ENCODE data around the gene RAVER2.
"Not testable (repeated sequence)": the region's sequence is repeated elsewhere in the genome, so short reads cannot be mapped to it uniquely, and the experiment has no call there.

The RAVER2 gene, protein sequence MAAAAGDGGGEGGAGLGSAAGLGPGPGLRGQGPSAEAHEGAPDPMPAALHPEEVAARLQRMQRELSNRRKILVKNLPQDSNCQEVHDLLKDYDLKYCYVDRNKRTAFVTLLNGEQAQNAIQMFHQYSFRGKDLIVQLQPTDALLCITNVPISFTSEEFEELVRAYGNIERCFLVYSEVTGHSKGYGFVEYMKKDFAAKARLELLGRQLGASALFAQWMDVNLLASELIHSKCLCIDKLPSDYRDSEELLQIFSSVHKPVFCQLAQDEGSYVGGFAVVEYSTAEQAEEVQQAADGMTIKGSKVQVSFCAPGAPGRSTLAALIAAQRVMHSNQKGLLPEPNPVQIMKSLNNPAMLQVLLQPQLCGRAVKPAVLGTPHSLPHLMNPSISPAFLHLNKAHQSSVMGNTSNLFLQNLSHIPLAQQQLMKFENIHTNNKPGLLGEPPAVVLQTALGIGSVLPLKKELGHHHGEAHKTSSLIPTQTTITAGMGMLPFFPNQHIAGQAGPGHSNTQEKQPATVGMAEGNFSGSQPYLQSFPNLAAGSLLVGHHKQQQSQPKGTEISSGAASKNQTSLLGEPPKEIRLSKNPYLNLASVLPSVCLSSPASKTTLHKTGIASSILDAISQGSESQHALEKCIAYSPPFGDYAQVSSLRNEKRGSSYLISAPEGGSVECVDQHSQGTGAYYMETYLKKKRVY

DNA sequence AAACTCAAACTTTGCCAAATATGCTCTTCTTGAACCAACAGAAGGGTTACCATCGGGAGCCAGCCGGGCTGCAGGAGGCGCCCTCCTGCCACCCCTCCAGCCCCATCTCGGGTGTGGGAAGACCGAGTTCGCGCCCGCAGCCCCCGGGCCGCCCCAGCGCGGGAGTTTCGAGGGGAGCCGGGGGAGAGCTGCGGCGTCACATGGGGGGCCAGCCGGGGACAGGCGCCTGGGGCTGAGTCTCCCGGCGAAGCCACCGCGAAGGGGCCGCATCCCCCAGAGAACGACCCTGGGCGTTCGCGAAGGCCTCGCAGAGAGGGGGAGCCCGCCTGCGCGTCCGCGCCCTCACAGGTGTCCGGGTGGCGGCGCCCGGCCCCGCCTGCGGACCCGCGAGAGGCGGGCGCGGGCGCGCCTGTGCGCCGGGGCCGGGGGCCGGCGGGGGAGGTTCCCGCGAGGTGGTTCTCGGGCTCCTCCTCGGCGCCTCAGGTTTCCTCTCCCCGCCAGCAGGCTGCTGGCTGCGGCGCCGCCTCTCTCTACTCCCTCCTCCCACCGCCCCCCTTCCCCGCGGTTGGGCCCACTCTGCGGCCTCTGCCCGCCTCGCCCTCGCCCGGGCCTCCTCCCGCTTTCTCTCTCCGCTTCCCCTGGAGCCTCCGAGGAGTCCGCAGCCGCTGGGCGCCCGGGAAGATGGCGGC lies at the start of gene RAVER2:
TSS of gene RAVER2 (plus strand) at position 584 of the 689 bp plus-strand sequence. CDS start at position 682, 98 bp downstream.
- peak within 1 kb of the TSS; percentile 65 for H3K4me3 ChIP-seq (ENCODE audit: low read depth, low read length)

GRCh38 chr1:64696879-64697278 lies 48.0 kb upstream of the RAVER2 start:
- H3K4me3 ChIP-seq (ENCODE audit: low read depth, low read length): no peak overlapping the region

GRCh38 chr1:64699327-64699726 lies 45.5 kb upstream of the RAVER2 start:
- no peak overlapping the region for H3K4me3 ChIP-seq (ENCODE audit: low read depth, low read length)

GRCh38 chr1:64701071-64701470 lies 43.8 kb upstream of the RAVER2 start:
- no peak overlapping the region for H3K4me3 ChIP-seq (ENCODE audit: low read depth, low read length)

GRCh38 chr1:64701886-64702285 lies 43.0 kb upstream of the RAVER2 start:
- no peak overlapping the region for H3K4me3 ChIP-seq (ENCODE audit: low read depth, low read length)

DNA sequence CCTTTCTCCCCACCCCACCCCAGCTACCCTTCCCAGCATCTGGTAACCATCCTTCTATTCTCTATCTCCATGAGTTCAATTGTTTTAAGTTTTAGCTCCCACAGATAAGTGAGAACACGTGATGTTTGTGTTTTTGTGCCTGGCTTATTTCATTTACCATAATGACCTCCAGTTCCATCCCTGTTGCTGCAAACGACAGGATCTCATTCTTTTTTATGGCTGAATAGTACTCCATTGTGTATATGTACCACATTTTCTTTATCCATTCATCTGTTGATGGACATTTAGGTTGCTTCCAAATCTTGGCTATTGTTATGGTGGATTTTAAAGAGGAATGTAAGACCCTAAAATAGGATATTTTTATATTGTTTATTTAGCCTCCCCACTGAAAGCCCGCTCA lies 42.2 kb upstream of the RAVER2 start:
- H3K4me3 ChIP-seq (ENCODE audit: low read depth, low read length): not testable (repeated sequence)

- H3K4me3 ChIP-seq (ENCODE audit: low read depth, low read length): no peak overlapping the region
These were observed 41.3 kb upstream of the RAVER2 start for GRCh38 chr1:64703600-64703999.

DNA sequence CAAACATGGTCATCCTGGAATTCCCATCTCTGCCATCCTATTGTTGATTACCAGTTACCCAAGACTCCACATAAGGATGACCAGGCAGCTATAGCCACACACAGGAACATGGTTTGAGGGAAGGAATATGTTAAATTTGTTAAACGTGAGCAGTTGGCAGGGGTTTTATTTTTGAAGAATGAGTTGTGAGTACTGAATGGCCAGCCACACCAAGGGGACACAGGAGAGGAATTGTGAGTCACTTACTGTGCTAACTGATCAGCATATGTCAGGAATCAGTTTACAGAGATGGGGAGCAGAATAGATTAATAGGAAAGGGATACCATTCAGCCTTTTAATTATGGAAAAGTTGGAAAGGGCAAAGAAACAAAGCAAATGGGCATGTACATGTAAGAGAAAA lies 39.3 kb upstream of the RAVER2 start:
- H3K4me3 ChIP-seq (ENCODE audit: low read depth, low read length): no peak overlapping the region

DNA sequence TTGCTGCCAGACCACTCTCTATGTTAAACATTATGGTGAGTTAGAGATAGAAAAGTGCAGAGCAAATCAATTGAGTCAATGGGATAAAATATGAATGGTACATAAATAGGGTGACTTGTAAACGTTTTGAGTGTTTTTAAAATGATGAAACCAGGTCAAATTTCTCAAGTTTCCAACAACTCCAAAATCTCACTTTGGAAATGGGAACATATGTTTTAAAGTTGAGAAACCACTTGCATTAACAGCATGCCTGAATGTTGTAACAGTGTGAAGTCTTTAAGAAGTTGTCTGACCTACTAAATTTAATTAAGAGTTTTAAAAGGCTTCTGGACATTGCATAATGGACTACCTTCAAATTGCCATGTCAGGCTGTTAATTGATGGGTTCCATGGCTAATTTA lies 33.6 kb upstream of the RAVER2 start:
- H3K4me3 ChIP-seq (ENCODE audit: low read depth, low read length): no peak overlapping the region

- H3K4me3 ChIP-seq (ENCODE audit: low read depth, low read length): no peak overlapping the region
These were observed 32.8 kb upstream of the RAVER2 start for GRCh38 chr1:64712049-64712448.

- H3K4me3 ChIP-seq (ENCODE audit: low read depth, low read length): no peak overlapping the region
These were observed 29.7 kb upstream of the RAVER2 start for GRCh38 chr1:64715186-64715585.

DNA sequence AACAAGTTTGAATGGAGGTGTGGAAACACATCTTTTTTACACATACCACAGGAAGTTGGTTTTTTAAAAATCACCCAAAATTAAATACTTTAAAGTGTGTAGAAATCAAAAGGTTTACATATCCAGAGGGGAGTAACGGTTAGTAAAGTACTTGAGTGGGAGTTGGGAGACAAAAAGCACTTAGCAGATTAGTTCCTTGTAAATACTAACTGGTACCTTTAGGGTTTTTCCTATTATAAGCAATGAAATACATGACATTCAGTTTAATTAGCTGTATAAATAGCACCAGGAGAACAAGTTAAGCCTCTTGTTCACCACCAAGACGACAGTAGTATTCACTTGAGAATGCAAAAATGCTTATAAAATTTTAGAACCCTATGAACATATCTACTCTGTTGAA lies 23.7 kb upstream of the RAVER2 start:
- H3K4me3 ChIP-seq (ENCODE audit: low read depth, low read length): no peak overlapping the region

GRCh38 chr1:64721576-64722145 lies 23.2 kb upstream of the RAVER2 start:
- no peak overlapping the region for H3K4me3 ChIP-seq (ENCODE audit: low read depth, low read length)

DNA sequence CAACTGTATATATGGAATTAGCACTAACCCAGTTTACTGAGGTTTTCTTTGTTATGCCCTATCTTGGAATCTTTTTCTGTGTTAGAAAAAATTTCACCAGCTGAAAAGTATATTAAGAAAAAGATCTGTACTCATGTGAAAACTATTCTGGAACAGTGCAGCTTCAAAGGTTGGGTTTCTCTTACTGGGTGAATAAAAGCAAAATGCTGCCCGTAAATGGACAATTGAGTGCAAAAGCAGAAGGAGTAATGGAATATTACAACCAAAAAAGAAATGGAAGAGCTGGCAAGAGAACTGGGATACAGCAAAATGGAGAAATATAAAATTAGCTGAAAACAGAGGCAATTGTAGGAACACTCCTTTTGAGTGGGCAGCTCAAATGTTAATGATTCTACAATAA lies 17.0 kb upstream of the RAVER2 start:
- no peak overlapping the region for H3K4me3 ChIP-seq (ENCODE audit: low read depth, low read length)

DNA sequence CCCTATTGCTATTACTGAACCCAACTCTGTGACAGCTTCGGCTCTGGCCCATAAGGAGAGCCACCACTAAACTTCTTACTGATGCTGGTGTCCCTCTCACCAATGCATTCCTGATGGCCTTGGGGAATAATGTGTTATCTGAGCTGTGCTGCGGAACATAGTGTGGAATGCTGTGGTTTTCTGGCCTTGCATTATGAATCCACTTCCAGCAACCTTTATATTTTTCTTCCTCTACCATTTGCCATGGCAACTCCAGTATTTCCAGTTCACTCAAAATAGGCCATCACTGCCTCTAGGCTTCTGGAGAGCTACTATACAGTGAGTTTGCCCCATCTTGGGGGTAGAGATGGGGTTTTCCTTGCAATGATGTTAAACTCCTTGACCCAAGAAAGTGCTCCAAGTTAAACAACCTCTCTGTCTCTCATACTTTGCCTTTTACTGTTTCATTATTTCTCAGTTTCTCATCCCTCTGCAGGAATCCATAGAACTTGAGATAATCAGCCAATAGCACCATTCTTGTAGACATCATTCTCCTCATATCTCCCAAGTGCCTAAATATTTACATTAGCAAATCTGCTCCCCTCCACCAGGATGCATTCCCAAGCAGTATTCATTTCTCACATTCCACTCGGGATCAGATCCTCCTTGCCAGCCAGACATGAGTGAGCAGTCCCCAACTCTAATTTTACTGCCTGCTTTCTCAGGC lies 11.1 kb upstream of the RAVER2 start:
- H3K4me3 ChIP-seq (ENCODE audit: low read depth, low read length): no peak overlapping the region

DNA sequence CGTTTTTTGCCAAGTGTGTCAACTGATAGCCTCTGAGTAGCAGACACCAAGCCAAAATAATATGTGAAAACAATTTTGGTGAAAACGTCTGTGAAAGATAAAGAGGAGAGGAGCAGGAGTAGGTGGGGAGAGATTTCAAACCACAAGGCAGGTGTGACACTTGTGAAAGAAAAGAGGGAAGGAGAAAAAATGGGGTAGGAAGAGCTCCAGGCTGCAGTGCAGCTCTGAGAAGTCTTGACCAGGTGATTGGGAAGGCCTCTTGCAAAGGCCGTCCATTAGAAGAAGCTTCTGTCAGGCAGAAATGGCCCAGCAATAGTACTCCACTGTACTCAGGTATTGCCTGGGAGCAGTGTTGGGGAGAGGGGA lies 10.6 kb upstream of the RAVER2 start:
- H3K4me3 ChIP-seq (ENCODE audit: low read depth, low read length): no peak overlapping the region

- not testable (repeated sequence) for H3K4me3 ChIP-seq (ENCODE audit: low read depth, low read length)
These were observed 4.2 kb upstream of the RAVER2 start for GRCh38 chr1:64740687-64741086.

- peak overlapping the region; percentile 25 for H3K4me3 ChIP-seq (ENCODE audit: low read depth, low read length)
These were observed 852 bp upstream of the RAVER2 start for GRCh38 chr1:64743954-64744491.

DNA sequence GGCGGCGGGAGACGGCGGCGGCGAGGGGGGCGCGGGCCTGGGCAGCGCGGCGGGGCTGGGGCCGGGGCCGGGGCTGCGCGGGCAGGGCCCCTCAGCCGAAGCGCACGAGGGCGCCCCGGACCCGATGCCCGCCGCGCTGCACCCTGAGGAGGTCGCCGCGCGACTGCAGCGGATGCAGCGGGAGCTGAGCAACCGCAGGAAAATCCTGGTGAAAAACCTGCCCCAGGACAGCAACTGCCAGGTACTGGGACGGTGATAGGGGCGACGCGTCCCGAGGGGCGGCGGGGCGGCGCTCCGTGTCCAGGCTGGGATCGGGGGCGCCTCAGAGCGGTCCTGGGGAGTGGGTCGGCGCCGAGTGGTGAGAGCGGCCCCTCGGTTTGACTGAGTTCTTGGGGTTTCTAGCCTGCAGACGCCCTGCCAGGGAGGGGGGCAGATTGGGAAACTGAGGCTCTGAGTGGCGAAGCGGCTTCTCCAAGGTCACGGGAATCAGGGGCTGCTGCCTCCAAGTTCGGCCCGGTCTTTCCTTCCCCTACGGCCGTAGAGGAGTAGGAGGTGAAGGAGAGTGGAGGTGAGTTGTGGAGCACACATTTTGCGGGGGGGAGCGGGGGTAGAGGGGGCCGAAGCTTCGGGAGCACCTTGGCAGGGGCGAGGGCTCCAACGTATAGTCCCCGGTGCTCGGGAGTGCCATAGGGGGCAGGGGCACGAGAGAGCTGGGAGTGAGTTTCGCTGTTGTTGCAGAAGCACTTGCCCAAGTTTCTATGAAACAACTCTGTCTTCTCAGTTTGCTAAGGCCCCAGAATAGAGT lies 508 bp downstream of the RAVER2 start:
- H3K4me3 ChIP-seq (ENCODE audit: low read depth, low read length): peak overlapping the region; percentile 65
